ENCODE results near the gene ISM2. TPM values are rescaled to one million over a fixed set of nuclear protein-coding genes. Genes with fewer than 3 reads are reported as not detected.

The ISM2 gene
- 0.83 and 1.8 TPM in 2 replicates for total RNA-seq (2016; rRNA removed; fragmentation: Illumina TruSeq; extraction: Trizol)
- 0.20 and 0.44 TPM in 2 replicates for total RNA-seq (2016; cell fraction: cytosol; rRNA removed; fragmentation: Illumina TruSeq; extraction: Trizol; ENCODE audit: low read depth)
- 0.56 and 1.8 TPM in 2 replicates for total RNA-seq (2016; cell fraction: insoluble cytoplasmic fraction; rRNA removed; fragmentation: Illumina TruSeq; extraction: Trizol)
- 0.46 and 0.55 TPM in 2 replicates for total RNA-seq (2016; cell fraction: membrane; rRNA removed; fragmentation: Illumina TruSeq; extraction: Trizol)
- 1.4 TPM in 2 replicates for total RNA-seq (2016; cell fraction: nucleus; rRNA removed; fragmentation: Illumina TruSeq; extraction: Trizol)
- polyA plus RNA-seq (2011; rRNA removed), result 40.7 and 43.2 TPM in 2 replicates
- polyA plus RNA-seq (2011; cell fraction: cytosol; rRNA removed), result 17.0 and 22.7 TPM in 2 replicates
- 47.8 and 68.7 TPM in 2 replicates for polyA plus RNA-seq (2011; cell fraction: nucleus; rRNA removed)
- polyA plus RNA-seq (2012), result 59.6 and 62.7 TPM in 2 replicates
- polyA plus RNA-seq (2016; cell fraction: cytosol; fragmentation: Illumina TruSeq; extraction: Trizol; ENCODE audit: low read depth), result 0.08 and 0.19 TPM in 2 replicates
- polyA plus RNA-seq (2016; cell fraction: insoluble cytoplasmic fraction; fragmentation: Illumina TruSeq; extraction: Trizol; ENCODE audit: low read depth), result 0.53 and 0.60 TPM in 2 replicates
- polyA plus RNA-seq (2016; cell fraction: membrane; fragmentation: Illumina TruSeq; extraction: Trizol; ENCODE audit: low read depth), result 0.16 and 0.26 TPM in 2 replicates
- 2.1 and 2.3 TPM in 2 replicates for polyA plus RNA-seq (2016; cell fraction: nucleus; fragmentation: Illumina TruSeq; extraction: Trizol; ENCODE audit: insufficient read depth, low read depth)
- polyA minus RNA-seq (2011; rRNA and poly(A)+ RNA removed; ENCODE audit: low replicate concordance), result 0.09 and 81.0 TPM in 2 replicates
- polyA minus RNA-seq (2011; cell fraction: cytosol; rRNA and poly(A)+ RNA removed), result 31.8 and 33.0 TPM in 2 replicates
- polyA minus RNA-seq (2011; cell fraction: nucleus; rRNA and poly(A)+ RNA removed), result 18.5 and 28.2 TPM in 2 replicates
- Bru-seq, nascent RNA, result percentile 39 among the genes with signal in this experiment
- BruChase-seq, experiment 1, labeled RNA remaining after a 6-hour chase, result percentile 39 among the genes with signal in this experiment
- percentile 37 among the genes with signal in this experiment for BruChase-seq, experiment 2, labeled RNA remaining after a 2-hour chase
- long read RNA-seq, experiment 1, partial matches to known transcripts, result 0 of 5 reads
- long read RNA-seq, experiment 1, other reads (novel, unspliced or antisense), result 0 of 5 reads
- long read RNA-seq, experiment 2, transcript ISM2-206 (4 exons, 1,076 nt), result major isoform, 6 of 19 reads
- long read RNA-seq, experiment 2, transcript ISM2-202 (7 exons, 2,971 nt), result minor isoform, 5 of 19 reads
- long read RNA-seq, experiment 2, partial matches to known transcripts, result 6 of 19 reads
- long read RNA-seq, experiment 2, other reads (novel, unspliced or antisense), result 1 of 19 reads

- no peaks in the 10 kb centered on the region; a peak in 1 of 5 replicates for H3K27me3 ChIP-seq (ENCODE audit: control insufficient read depth in 1 of 2, insufficient read depth in 2 of 2, low read length in 2 of 2)
- intact Hi-C loops (cut with micrococcal nuclease; ENCODE audit: unreplicated experiment), result loop anchor here (2.0 kb wide), 1 partner anchor 40 kb away; the partner anchor contains the start of gene AHSA1
- H3K4me1 ChIP-seq (ENCODE audit: insufficient read depth, low read length), result peaks cover 60% of the 10 kb centered on the region
- peak within 1 kb of the TSS; percentile 90 for H3K4me2 ChIP-seq (ENCODE audit: low read depth, low read length)
- WGBS (ENCODE audit: low lambda C conversion rate), result 0% methylated on average over 6 of the region's 104 CpGs
- ChIA-PET CTCF (ENCODE audit: low intra/inter-chr PET ratio, low total read pairs) (no interaction called here), POLR2A (interaction anchor here (1.0 to 1.7 kb wide), 5 partner anchors 10 to 196 kb away, joined by 3 to 22 read pairs (median 4); partner anchors contain the start of genes AHSA1 and VIPAS39)
- no peak for FAIRE-seq
- DNase-seq (ENCODE audit: low spot score), result peak; percentile 44
- peak within 1 kb of the TSS; percentile 87 for H3K9ac ChIP-seq (ENCODE audit: insufficient read depth, low read depth, low read length)
- H3K36me3 ChIP-seq (replicated peaks in 1 of 2; ENCODE audit: control insufficient read depth in 1 of 2, insufficient read depth in 2 of 2, low read length in 2 of 2), result no peaks in the 10 kb centered on the region
- no TSS peak for BruUV-seq (replicated peaks)
- peaks cover 10% of the 10 kb centered on the region for H3K79me2 ChIP-seq (ENCODE audit: insufficient read depth, low read length)
- H3K9me3 ChIP-seq (ENCODE audit: low read length), result no peaks in the 10 kb centered on the region
- ATAC-seq, result peak; percentile 82
- no peaks in the 10 kb centered on the region for H4K20me1 ChIP-seq (ENCODE audit: insufficient read depth, low read length)
- H3K4me3 ChIP-seq (replicated peaks in 1 of 3; ENCODE audit: insufficient read depth in 1 of 3, low read depth in 2 of 3, low read length in 3 of 3), result peak within 1 kb of the TSS; percentile 69 to 88 (median 84)
- peak within 1 kb of the TSS; percentile 74 for H3K27ac ChIP-seq (ENCODE audit: extremely low read length, insufficient read depth, low read length)
- in situ Hi-C loops (cut with HindIII; ENCODE audit: extremely low pct_ligation_motif_present, low pct_unique_long_range_greater_than_20kb), result no loop called here
- no peak within 1 kb of the TSS for H2AFZ ChIP-seq (ENCODE audit: low read length)
- TF ChIP-seq POLR2AphosphoS5 (IDR thresholded peaks at IDR 0.05; ENCODE audit: low read depth, low read length) (peak; percentile 64), E2F5 (CRISPR knock-in tag; conservative IDR thresholded peaks at IDR 0.05) (no peak), ZBTB2 (CRISPR knock-in tag; IDR thresholded peaks at IDR 0.05; ENCODE audit: low read depth) (peak; percentile 18; the same call in 1 of the 2 replicates), ETS1 (CRISPR knock-in tag; IDR thresholded peaks at IDR 0.05) (peak; percentile 86; the same call in 1 of the 2 replicates), E2F2 (CRISPR knock-in tag; IDR thresholded peaks at IDR 0.05; ENCODE audit: borderline replicate concordance) (no peak), KLF9 (CRISPR knock-in tag; IDR thresholded peaks at IDR 0.05; ENCODE audit: low read depth) (no peak), GPBP1L1 (CRISPR knock-in tag; IDR thresholded peaks at IDR 0.05) (no peak)
Observed at GRCh38 chr14:77498120-77498979, at the start of gene ISM2. ISM2 (minus strand) TSS chr14:77498816; CDS start chr14:77498793, 23 bp downstream.

Data from HepG2 (cell line).